ENCODE results near the gene NACC2.

- TF ChIP-seq CTCF (IDR thresholded peaks at IDR 0.05) (no peak), POLR2A (IDR thresholded peaks at IDR 0.05) (no peak)
Measured at GRCh38 chr9:136047775-136048559, 47.1 kb downstream of the NACC2 start.
